ENCODE measurements around the gene EIF5A2.

EIF5A2 gene

GRCh38 chr3:170844377-170844776 is 64.1 kb downstream of the EIF5A2 start:
- Histone ChIP-seq H3K4me1 (ENCODE audit: control insufficient read depth in 1 of 2, insufficient read depth in 2 of 2, low read length in 2 of 2) (no peaks in the 10 kb centered on the region), H3K27me3 (ENCODE audit: low read depth, low read length) (no peaks in the 10 kb centered on the region), H3K27ac (ENCODE audit: low read length) (no peak overlapping the region), H3K4me3 (ENCODE audit: low read depth in 1 of 2, low read length in 2 of 2) (no peak overlapping the region), H3K9me3 (ENCODE audit: control insufficient read depth in 1 of 2, low read length in 2 of 2) (peaks cover 0 to 6% of the 10 kb centered on the region in 2 donors), H3K36me3 (ENCODE audit: control insufficient read depth in 1 of 2, insufficient read depth in 2 of 2, low read length in 2 of 2) (no peaks in the 10 kb centered on the region)

GRCh38 chr3:170840291-170840859 is 68.1 kb downstream of the EIF5A2 start:
- Histone ChIP-seq H3K9me3 (ENCODE audit: control insufficient read depth in 1 of 2, low read length in 2 of 2) (peaks cover 0 to 6% of the 10 kb centered on the region in 2 donors), H3K27ac (ENCODE audit: low read length) (no peak overlapping the region)

DNA sequence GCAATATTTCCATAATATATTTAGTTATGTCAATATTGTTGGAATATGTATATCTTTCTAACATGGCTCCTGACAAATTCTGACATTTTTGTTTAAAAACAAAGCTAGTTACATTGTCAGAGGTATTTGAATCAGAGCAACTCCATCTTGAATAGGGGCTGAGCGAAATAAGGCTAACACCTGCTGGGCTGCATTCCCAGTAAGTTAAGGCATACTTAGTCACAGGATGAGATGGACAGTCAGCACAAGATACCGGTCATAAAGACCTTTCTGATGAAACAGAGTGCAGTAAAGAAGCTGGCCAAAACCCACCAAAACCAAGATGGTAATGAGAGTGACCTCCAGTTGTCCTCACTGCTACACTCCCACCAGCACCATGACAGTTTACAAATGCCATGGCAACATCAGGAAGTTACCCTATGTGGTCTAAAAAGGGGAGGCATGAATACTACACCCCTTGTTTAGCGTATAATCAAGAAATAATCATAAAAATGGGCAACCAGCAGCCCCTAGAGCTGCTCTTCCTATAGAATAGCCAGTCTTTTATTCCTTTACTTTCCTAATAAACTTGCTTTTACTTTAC is 68.8 kb downstream of the EIF5A2 start:
- Histone ChIP-seq H3K27ac (ENCODE audit: low read length) (no peak overlapping the region), H3K4me3 (ENCODE audit: low read depth in 1 of 2, low read length in 2 of 2) (no peak overlapping the region), H3K9me3 (ENCODE audit: control insufficient read depth in 1 of 2, low read length in 2 of 2) (peaks cover 0 to 4% of the 10 kb centered on the region in 2 donors), H3K4me1 (ENCODE audit: control insufficient read depth in 1 of 2, insufficient read depth in 2 of 2, low read length in 2 of 2) (no peaks in the 10 kb centered on the region), H3K27me3 (ENCODE audit: low read depth, low read length) (no peaks in the 10 kb centered on the region), H3K36me3 (ENCODE audit: control insufficient read depth in 1 of 2, insufficient read depth in 2 of 2, low read length in 2 of 2) (no peaks in the 10 kb centered on the region)

More at GRCh38 chr3:170840291-170840859, 68.1 kb downstream of the EIF5A2 start:
- Histone ChIP-seq H3K27me3 (ENCODE audit: low read depth, low read length) (no peaks in the 10 kb centered on the region), H3K4me3 (ENCODE audit: low read depth in 1 of 2, low read length in 2 of 2) (no peak overlapping the region), H3K4me1 (ENCODE audit: control insufficient read depth in 1 of 2, insufficient read depth in 2 of 2, low read length in 2 of 2) (no peaks in the 10 kb centered on the region), H3K36me3 (ENCODE audit: control insufficient read depth in 1 of 2, insufficient read depth in 2 of 2, low read length in 2 of 2) (no peaks in the 10 kb centered on the region)
